Epithelial cell of esophagus (primary cell): ENCODE results near the gene EFCAB9.

ENCODE experiments used
- DNase-seq: peaks from one replicate; pipeline ENCODE4 v3.0.0; 2010; ENCODE audit warnings: low read depth
- H3K4me3 ChIP-seq: 2 replicates; pipeline ENCODE4 v1.5.1; 2011; ENCODE audit warnings: mild to moderate bottlenecking, low read length, control low read depth
- CTCF ChIP-seq: IDR thresholded peaks from 2 replicates; pipeline ENCODE4 v1.5.1; 2011; ENCODE audit warnings: low read depth, mild to moderate bottlenecking, low read length, control low read depth, inconsistent platforms; ENCODE audit not compliant: insufficient read depth; ENCODE audit errors: missing control alignments

The EFCAB9 gene

GRCh38 chr5:172172912-172173563 lies 20.9 kb upstream of the EFCAB9 start:
- no peak for DNase-seq
- no peak overlapping the region for H3K4me3 ChIP-seq
- TF ChIP-seq CTCF, result no peak

- H3K4me3 ChIP-seq, result no peak overlapping the region
- DNase-seq, result peak; percentile 97
- no peak for TF ChIP-seq CTCF
Observed at GRCh38 chr5:172173564-172174153, 20.3 kb upstream of the EFCAB9 start.

GRCh38 chr5:172175263-172175719 lies 18.7 kb upstream of the EFCAB9 start:
- TF ChIP-seq CTCF, result no peak
- no peak overlapping the region for H3K4me3 ChIP-seq
- DNase-seq, result no peak

GRCh38 chr5:172177176-172177575 lies 16.8 kb upstream of the EFCAB9 start:
- H3K4me3 ChIP-seq, result no peak overlapping the region
- no peak for TF ChIP-seq CTCF
- no peak for DNase-seq

- no peak overlapping the region for H3K4me3 ChIP-seq
- no peak for TF ChIP-seq CTCF
- DNase-seq, result no peak
Observed at GRCh38 chr5:172178301-172178987, 15.5 kb upstream of the EFCAB9 start.

- no peak overlapping the region for H3K4me3 ChIP-seq
- no peak for TF ChIP-seq CTCF
- no peak for DNase-seq
Observed at GRCh38 chr5:172178991-172179989, 14.7 kb upstream of the EFCAB9 start.
